IPS-18c (cell line): Measurements from ENCODE around the gene KLHL29.

Source experiments
- H3K4me3 ChIP-seq: 2 replicates; pipeline ENCODE4 v1.7.0; 2013; ENCODE audit warnings: low read depth, mild to moderate bottlenecking, low read length, moderate library complexity; ENCODE audit not compliant: insufficient read depth
- H3K9me3 ChIP-seq: one replicate; pipeline ENCODE4 v1.6.1; 2013; ENCODE audit warnings: mild to moderate bottlenecking, low read length, moderate library complexity; ENCODE audit not compliant: control insufficient read depth, insufficient read depth

Gene KLHL29

GRCh38 chr2:23698116-23698693, 313.2 kb downstream of the KLHL29 start:
- H3K4me3 ChIP-seq, result no peak overlapping the region
- H3K9me3 ChIP-seq, result no peaks in the 10 kb centered on the region

- Histone ChIP-seq H3K4me3 (no peak overlapping the region), H3K9me3 (no peaks in the 10 kb centered on the region)
These were observed 314.0 kb downstream of the KLHL29 start for GRCh38 chr2:23698721-23699579.

- Histone ChIP-seq H3K9me3 (no peaks in the 10 kb centered on the region), H3K4me3 (no peak overlapping the region)
These were observed 314.6 kb downstream of the KLHL29 start for GRCh38 chr2:23699580-23699925.

GRCh38 chr2:23700627-23701026, 315.6 kb downstream of the KLHL29 start:
- Histone ChIP-seq H3K9me3 (no peaks in the 10 kb centered on the region), H3K4me3 (no peak overlapping the region)

GRCh38 chr2:23703037-23703582, 318.1 kb downstream of the KLHL29 start:
- no peak overlapping the region for H3K4me3 ChIP-seq
- no peaks in the 10 kb centered on the region for H3K9me3 ChIP-seq

DNA sequence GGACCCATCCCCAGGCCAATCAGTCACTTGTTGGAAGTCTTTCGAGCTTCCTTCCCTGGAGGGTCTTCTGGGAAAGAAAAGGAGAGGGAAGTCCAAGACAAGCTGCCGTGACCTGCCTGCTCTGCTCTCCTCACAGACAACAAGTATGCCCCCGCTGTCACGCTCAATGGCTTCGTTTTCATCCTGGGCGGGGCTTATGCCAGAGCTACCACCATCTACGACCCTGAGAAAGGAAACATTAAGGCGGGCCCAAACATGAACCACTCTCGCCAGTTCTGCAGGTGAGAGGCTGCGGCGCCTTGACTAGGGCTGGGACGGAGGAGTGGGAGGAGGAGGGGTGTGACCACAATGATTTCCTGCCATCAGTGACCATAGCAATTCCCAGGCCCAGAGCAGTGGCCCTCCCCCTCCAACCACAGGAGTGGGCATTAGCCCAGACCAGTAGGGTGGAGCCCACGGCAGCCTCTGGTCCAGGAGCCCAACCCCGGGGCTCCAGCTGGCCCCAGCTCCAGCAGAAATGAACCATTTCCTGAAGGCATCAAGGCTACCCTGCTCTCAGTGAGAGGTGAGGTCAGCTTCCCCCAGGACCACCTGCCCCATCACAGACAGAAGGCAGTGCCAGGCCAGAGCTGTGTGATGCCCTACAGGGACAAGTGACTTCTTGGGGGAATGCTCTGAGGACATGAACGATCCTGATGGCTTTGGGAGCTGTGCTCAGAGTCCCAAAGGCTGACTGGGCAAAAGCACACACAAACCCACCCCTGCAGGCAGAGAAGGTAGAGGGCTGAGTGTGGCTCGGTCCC, 318.8 kb downstream of the KLHL29 start:
- Histone ChIP-seq H3K4me3 (no peak overlapping the region), H3K9me3 (no peaks in the 10 kb centered on the region)

DNA sequence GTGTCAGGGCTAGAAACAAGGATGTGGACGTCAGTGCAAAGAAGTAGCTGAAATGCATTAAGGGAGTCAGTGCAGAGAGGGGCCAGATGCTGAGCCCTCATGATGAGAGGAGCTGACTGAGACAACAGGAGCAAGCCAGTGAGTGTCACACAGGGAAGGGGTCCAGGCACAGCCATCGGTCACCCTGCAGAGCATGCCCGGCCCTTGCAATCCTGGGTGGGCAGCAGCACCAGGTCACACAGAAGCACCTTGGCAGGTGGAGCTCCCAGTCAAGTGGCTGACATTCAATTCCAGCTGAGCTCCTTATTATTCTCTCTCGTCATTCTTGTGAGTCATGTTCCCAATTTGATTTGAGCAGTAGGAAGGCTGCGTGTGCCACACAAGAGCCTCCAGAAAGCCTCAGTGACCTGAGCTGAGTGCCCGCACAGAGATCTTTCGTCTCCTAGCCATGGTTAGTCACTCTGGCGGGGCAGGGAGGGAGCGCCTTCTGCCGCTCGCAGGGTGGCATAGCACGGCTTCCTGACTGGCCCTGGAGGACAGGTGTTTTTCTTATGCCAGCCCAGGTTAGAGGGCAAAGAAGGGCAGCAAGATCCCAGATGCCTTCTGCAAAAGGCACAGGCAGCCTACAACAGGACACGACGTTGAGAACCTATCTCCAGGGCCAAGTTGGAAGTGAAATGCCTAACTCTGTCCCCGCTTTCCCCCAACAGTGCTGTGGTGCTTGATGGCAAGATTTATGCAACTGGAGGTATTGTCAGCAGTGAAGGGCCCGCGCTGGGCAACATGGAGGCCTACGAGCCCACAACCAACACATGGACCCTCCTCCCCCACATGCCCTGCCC, 321.0 kb downstream of the KLHL29 start:
- Histone ChIP-seq H3K4me3 (no peak overlapping the region), H3K9me3 (no peaks in the 10 kb centered on the region)

DNA sequence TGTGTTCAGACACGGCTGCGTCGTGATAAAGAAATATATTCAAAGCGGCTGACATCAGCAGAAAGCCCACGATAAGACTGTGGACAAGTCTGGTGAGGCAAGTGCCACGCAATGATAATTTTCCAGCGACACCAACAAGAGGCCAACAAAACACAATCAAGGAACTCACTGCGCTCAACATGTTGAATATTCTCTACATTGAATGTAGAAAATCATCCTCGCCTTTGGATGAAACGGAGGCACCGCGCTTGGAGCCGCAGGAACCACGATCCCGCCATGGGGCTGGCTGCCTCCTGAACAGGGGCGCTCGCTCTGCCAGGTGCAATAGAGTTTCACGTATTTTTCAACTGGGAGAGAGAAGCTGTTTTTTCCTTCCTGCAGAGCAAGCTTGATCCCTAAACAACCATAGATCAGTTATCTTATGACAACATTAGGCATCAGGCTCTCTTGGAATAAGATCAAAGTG, 321.7 kb downstream of the KLHL29 start:
- no peak overlapping the region for H3K4me3 ChIP-seq
- no peaks in the 10 kb centered on the region for H3K9me3 ChIP-seq

- Histone ChIP-seq H3K4me3 (no peak overlapping the region), H3K9me3 (no peaks in the 10 kb centered on the region)
These were observed 322.1 kb downstream of the KLHL29 start for GRCh38 chr2:23707096-23707495.

DNA sequence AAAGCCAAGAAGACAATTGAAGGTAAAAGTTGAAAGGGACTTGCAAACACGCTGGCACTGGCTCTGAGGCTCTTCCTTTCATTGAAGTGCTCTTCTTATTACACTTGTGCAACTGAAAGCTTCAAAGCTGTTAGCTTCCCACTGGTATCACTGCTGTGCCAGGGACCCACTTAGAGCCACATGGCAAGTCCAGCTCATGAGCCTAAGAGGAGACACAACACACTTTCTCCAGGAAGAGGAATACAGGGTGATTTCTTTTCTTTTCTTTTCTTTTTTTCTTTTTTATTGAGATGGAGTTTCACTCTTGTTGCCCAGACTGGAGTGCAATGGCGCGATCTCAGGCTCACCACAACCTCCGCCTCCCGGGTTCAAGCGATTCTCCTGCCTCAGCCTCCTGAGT, 323.8 kb downstream of the KLHL29 start:
- H3K9me3 ChIP-seq, result no peaks in the 10 kb centered on the region

DNA sequence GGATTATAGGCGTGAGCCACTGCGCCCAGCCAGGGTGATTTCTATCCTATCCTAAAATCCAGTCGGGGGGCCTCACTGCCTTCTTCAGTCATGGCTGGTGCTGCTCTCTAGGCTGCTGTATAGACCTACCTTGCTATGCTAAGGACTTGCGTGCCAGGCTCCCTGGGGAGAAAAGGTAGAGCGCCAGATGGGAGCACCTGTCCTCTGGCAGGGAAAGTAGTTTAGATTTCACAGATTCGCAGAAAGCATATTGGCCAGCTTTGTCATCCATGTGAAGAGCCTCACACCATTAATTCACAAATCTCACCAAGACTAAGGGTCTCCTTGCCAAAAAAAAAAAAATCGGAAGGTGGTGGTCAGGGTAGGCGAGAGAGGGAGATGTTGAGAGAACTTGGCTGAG, 324.3 kb downstream of the KLHL29 start:
- H3K4me3 ChIP-seq, result no peak overlapping the region

More for the DNA sequence above, 323.8 kb downstream of the KLHL29 start:
- H3K4me3 ChIP-seq, result no peak overlapping the region

DNA sequence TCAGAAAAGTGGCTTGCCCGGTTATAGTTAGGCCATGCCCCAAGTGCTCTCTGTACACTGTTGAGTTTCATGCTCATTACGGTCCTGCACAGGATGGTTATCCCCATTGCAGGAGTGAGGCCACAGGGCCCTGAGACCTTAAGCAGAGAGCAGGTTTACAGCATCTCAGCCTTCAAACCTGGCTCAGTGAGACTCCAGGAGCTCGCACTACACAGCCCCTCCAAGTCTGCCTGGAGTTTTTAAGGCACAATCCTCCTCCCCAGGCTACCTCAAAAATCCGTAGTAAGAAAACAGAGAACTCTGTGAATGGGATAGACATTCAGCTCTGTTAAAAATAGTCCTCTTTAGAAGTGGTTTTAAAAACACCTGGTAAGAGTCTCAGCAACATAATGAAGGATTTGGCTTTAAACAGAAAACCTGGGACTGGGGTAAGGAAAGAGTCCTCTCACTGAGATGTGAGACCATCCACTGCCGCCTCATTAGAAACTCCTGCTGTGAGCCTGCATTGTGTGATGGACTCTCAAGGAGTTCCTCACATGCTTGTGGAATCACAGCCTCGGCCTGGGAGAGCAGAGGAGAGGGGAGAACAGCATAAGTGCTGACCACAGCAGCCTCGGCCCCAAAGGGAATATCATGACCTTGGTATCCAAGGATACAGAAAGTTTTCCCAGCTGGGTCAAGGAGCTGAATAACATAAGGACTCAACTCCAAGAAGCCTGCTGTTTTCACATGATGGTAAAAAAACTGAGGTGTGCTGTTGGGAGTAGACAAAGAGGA, 327.2 kb downstream of the KLHL29 start:
- no peaks in the 10 kb centered on the region for H3K9me3 ChIP-seq
- no peak overlapping the region for H3K4me3 ChIP-seq

More for the DNA sequence above, 324.3 kb downstream of the KLHL29 start:
- no peaks in the 10 kb centered on the region for H3K9me3 ChIP-seq

GRCh38 chr2:23712756-23713151, 327.8 kb downstream of the KLHL29 start:
- no peaks in the 10 kb centered on the region for H3K9me3 ChIP-seq
- H3K4me3 ChIP-seq, result no peak overlapping the region

DNA sequence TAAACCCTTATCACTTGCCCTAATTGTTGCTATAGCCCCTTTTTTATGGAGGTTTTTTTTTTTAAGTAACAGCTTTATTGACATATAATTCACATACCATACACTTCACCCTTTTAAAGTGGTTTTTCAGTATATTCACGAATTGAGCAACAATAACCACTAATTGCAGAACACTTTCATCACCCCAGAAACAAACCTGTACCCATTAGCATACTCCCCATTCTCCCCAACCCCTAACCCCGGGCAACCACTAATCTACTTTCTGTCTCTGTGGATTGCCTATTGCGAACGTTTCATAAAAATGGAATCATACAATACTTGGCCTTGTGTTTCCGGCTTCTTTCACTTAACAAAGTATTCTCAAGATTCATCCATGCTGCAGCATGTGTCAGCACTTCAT, 328.4 kb downstream of the KLHL29 start:
- no peaks in the 10 kb centered on the region for H3K9me3 ChIP-seq
- H3K4me3 ChIP-seq, result no peak overlapping the region

DNA sequence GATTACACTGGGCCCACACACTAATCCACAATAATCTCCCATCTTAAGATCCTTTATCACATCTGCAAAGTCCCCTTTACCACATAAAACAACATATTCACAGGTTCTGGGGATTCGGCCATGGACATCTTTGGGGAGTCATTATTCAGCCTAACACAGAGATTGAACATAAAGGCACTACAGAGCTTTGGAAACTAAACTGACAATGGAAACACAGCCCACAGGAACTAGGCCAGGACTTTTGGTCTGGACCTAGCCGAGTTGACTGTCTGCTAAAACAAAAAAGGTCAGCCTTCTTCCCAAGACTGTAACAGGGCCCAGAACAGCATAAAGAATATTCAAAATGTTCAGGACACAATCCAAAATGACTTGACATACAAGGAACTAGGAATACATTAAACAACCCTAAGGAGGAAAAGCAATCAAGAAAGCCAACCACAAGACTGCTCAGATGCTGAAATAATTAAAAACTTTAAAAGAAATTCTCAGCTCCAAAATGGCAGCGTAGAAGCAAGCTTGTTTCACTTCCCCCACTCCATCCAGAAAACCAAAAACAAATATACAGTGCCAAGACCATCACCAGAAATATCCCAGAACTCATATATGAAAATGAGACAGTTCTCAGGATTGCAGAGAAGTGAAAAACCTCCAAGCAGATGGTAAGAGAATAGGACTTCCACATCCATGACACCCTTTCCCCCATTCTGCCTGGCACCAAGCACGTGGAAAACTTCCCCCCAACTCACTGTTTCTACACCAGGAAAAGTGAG, 334.1 kb downstream of the KLHL29 start:
- no peak overlapping the region for H3K4me3 ChIP-seq
- H3K9me3 ChIP-seq, result no peaks in the 10 kb centered on the region

- Histone ChIP-seq H3K9me3 (no peaks in the 10 kb centered on the region), H3K4me3 (no peak overlapping the region)
These were observed 334.7 kb downstream of the KLHL29 start for GRCh38 chr2:23719716-23720115.
